ENCODE data around the gene TPSB2. TPM values are rescaled to one million over a fixed set of nuclear protein-coding genes. Genes with fewer than 3 reads are reported as not detected.

The TPSB2 gene
- total RNA-seq, 1 experiment from 2014 or later: not detected

- TF ChIP-seq ATF3 (IDR thresholded peaks at IDR 0.05): no peak
- TF ChIP-seq CTCF (IDR thresholded peaks at IDR 0.05 in 2 of 3, conservative IDR thresholded peaks at IDR 0.05 in 1 of 3; ENCODE audit: borderline replicate concordance in 1 of 3, insufficient read depth in 1 of 3, low read depth in 2 of 3, low read length in 2 of 3): no peak
- TF ChIP-seq REST (IDR thresholded peaks at IDR 0.05; ENCODE audit: low read depth): no peak
- no peak for TF ChIP-seq FOSL1 (IDR thresholded peaks at IDR 0.05; ENCODE audit: low read depth)
- no peak for TF ChIP-seq CBX3 (IDR thresholded peaks at IDR 0.05; ENCODE audit: low read depth)
- no peak for TF ChIP-seq YY1 (IDR thresholded peaks at IDR 0.05; ENCODE audit: extremely low read depth, insufficient replicate concordance, low read depth, low read length)
- TF ChIP-seq EZH2 (IDR thresholded peaks at IDR 0.05): no peak
- no peak for TF ChIP-seq POLR2AphosphoS5 (IDR thresholded peaks at IDR 0.05; ENCODE audit: low read depth, low read length)
- no peak for TF ChIP-seq MAX (IDR thresholded peaks at IDR 0.05)
- no peak for TF ChIP-seq JUND (IDR thresholded peaks at IDR 0.05)
- no peak for TF ChIP-seq TCF7L2 (IDR thresholded peaks at IDR 0.05; ENCODE audit: borderline replicate concordance, extremely low read depth, insufficient read depth, insufficient read length)
- no peak for TF ChIP-seq EZH2phosphoT487 (IDR thresholded peaks at IDR 0.05; ENCODE audit: borderline replicate concordance)
- CTCF ChIA-PET: no interaction called here
- ATAC-seq (no peak), DNase-seq (ENCODE audit: low read depth, low spot score) (no peak)
- H3K27me3 ChIP-seq (ENCODE audit: insufficient read depth, low read length): no peaks in the 10 kb centered on the region
- H3K36me3 ChIP-seq (ENCODE audit: control insufficient read depth in 1 of 2, insufficient read depth in 2 of 2, low read length in 2 of 2): no peaks in the 10 kb centered on the region
- POLR2A ChIA-PET: no interaction called here
- no peaks in the 10 kb centered on the region for H3K4me1 ChIP-seq (ENCODE audit: control insufficient read depth in 1 of 2, insufficient read depth in 2 of 2, low read length in 2 of 2)
- H3K9me2 ChIP-seq (ENCODE audit: insufficient read depth): no peaks in the 10 kb centered on the region
- BruUV-seq (replicated peaks): no TSS peak
- H3K4me3 ChIP-seq (replicated peaks in 1 of 2; ENCODE audit: low read depth in 1 of 2, low read length in 2 of 2): no peak overlapping the region
- no peak overlapping the region for H3K9ac ChIP-seq (ENCODE audit: low read length)
- H2AFZ ChIP-seq (ENCODE audit: low read depth, low read length, poor library complexity, severe bottlenecking): no peak overlapping the region
- no peak overlapping the region for H3K27ac ChIP-seq (ENCODE audit: low read depth, low read length)
- no peaks in the 10 kb centered on the region for H3K9me3 ChIP-seq (ENCODE audit: control insufficient read depth in 1 of 2, insufficient read depth in 1 of 2, low read depth in 1 of 2, low read length in 2 of 2)
- RAD21 ChIA-PET (ENCODE audit: low non-redundant PET in 1 of 2, low total read pairs in 2 of 2, uncharacterized antibody in 2 of 2, unreplicated experiment in 2 of 2): no interaction called here
- H4K20me1 ChIP-seq (ENCODE audit: insufficient read depth): no peaks in the 10 kb centered on the region
- intact Hi-C loops (cut with micrococcal nuclease): no loop called here
- H3K79me2 ChIP-seq (ENCODE audit: insufficient read depth, low read length): no peaks in the 10 kb centered on the region
- no peak overlapping the region for H3K4me2 ChIP-seq (ENCODE audit: low read length)
Measured at GRCh38 chr16:1275791-1276579, 46.0 kb upstream of the TPSB2 start.
